Heart right ventricle (tissue), 16 donors: ENCODE measurements around the gene MEN1. TPM values are rescaled to one million over a fixed set of nuclear protein-coding genes. Genes with fewer than 3 reads are reported as not detected.

Experiments used
- ATAC-seq, 8 donors: fragments of 200-7000 bp; cut with Tn5 transposase; one replicate each; pipeline ENCODE4 v1.9.1; 2020; ENCODE audit warnings: mild to moderate bottlenecking in 8 of 8, moderate library complexity in 8 of 8, moderate number of reproducible peaks in 1 of 8
- DNase-seq, 2 donors: peaks; one replicate each; pipeline ENCODE4 v3.0.0-alpha.2; 2020
- H3K27ac ChIP-seq, 10 donors: fragments of 200-600 bp; sonication (generic) in 2 of 10; one replicate each; pipeline versions ENCODE4 v1.5.0 to v1.8.0; 2020 to 2022; ENCODE audit warnings: mild to moderate bottlenecking in 3 of 10
- H3K27me3 ChIP-seq, 7 donors: fragments of 200-600 bp; one replicate each; pipeline ENCODE4 v1.8.0; 2021 to 2022; ENCODE audit warnings: mild to moderate bottlenecking in 2 of 7
- H3K36me3 ChIP-seq, 9 donors: fragments of 200-600 bp; sonication (generic) in 1 of 9; one replicate each; pipeline versions ENCODE4 v1.5.0 to v1.8.0; 2020 to 2022; ENCODE audit warnings: mild to moderate bottlenecking in 2 of 9
- H3K4me1 ChIP-seq, 9 donors: fragments of 200-600 bp; sonication (generic) in 1 of 9; one replicate each; pipeline versions ENCODE4 v1.5.0 to v1.8.0; 2020 to 2022; ENCODE audit warnings: mild to moderate bottlenecking in 4 of 9
- H3K4me3 ChIP-seq, 10 donors: fragments of 200-600 bp; sonication (generic) in 2 of 10; one replicate each; pipeline versions ENCODE4 v1.5.0 to v1.8.0; 2020 to 2022; ENCODE audit warnings: mild to moderate bottlenecking in 7 of 10, moderate library complexity in 2 of 10
- H3K9me3 ChIP-seq, 11 donors: fragments of 200-600 bp in 10 of 11; sonication (generic) in 2 of 11; one replicate each; pipeline versions ENCODE4 v1.5.0 to v1.8.0; 2013 to 2022; ENCODE audit warnings: mild to moderate bottlenecking in 2 of 11, control low read depth in 1 of 11, moderate library complexity in 1 of 11
- WGBS, 2 donors: extraction: QIAGEN DNeasy Blood & Tissue Kit; methylation state at CpG; one replicate each; pipeline ENCODE4 v1.1.7; 2013; ENCODE audit warnings: inconsistent platforms in 1 of 2; 5-methylcytosine and 5-hydroxymethylcytosine counted together
- intact Hi-C, 10 donors: fragments of 100-400 bp; cut with DNase I; formaldehyde crosslinking; loops; one replicate each; pipeline versions ENCODE4 v1.11.1 to v1.14.2; 2022
- polyA plus RNA-seq, 2 donors: library from polyadenylated mRNA; stranded (reverse); fragments of 200-250 nt; gene quantifications; one replicate each; pipeline ENCODE4 v1.2.3, GENCODE V29; 2013
- total RNA-seq, 10 donors: library from RNA; stranded (reverse); fragmentation: NEBNext Ultra II Directional in 3 of 10; extraction: Animal tissue kit (Norgen Biotek cat#: 25700) in 3 of 10; gene quantifications; one replicate each; pipeline versions ENCODE4 v1.2.1 to v1.2.4, GENCODE V29; 2021 to 2023
- TF ChIP-seq, protein P1 (sequence below), 9 donors: fragments of 200-600 bp; sonication (generic) in 2 of 9; IDR thresholded peaks; one replicate each; pipeline versions ENCODE4 v1.5.0 to v1.8.0; 2021 to 2022; ENCODE audit warnings: antibody characterized with exemption in 9 of 9, mild to moderate bottlenecking in 5 of 9, moderate library complexity in 1 of 9
- donor health status: Arrhythmogenic right ventricular cardiomyopathy.
- donor health status: ischemic (EF 13 %, LVEDD 7.1; RV severe dilation, severe dysfunction).
- donor health status: healthy with polysubstance abuse.
- donor health status: DM: no; HTN: yes; CAD: no.
- donor health status: DM: no; HTN: no; CAD: no.
- donor health status: ischemic (EF 25% LVEDD 6.9; RV normal size, moderate dysfunction).
- donor health status: ischemic (EF 25% LVEDD 5.7; RV mildly dilated, moderate dysfunction).
- donor health status: healthy.
- donor health status: DM: yes; HTN: yes; CAD: no.
- donor health status: Ischemic cardiomyopathy.
- donor health status: ischemic (EF 35%, LVEDD 5.7; RV mildly dilated, moderate dysfunction).
- donor health status: nonischemic (EF 11% LVEDD 7.7; RV severe dilation, severe dysfunction).
- donor health status: DM: yes; HTN: yes; CAD: no.
- donor health status: PGD.
- donor health status: ischemic (EF 29% LVEDD 5.4; RV normal size, mild dysfunction).
- donor health status: nonischemic (EF 23%, LVEDD 6.1; RV moderate dilation, normal function).

The MEN1 gene
- total and polyA plus RNA-seq, 12 donors, result 5.8 to 12.5 (median 8.7) TPM

DNA sequence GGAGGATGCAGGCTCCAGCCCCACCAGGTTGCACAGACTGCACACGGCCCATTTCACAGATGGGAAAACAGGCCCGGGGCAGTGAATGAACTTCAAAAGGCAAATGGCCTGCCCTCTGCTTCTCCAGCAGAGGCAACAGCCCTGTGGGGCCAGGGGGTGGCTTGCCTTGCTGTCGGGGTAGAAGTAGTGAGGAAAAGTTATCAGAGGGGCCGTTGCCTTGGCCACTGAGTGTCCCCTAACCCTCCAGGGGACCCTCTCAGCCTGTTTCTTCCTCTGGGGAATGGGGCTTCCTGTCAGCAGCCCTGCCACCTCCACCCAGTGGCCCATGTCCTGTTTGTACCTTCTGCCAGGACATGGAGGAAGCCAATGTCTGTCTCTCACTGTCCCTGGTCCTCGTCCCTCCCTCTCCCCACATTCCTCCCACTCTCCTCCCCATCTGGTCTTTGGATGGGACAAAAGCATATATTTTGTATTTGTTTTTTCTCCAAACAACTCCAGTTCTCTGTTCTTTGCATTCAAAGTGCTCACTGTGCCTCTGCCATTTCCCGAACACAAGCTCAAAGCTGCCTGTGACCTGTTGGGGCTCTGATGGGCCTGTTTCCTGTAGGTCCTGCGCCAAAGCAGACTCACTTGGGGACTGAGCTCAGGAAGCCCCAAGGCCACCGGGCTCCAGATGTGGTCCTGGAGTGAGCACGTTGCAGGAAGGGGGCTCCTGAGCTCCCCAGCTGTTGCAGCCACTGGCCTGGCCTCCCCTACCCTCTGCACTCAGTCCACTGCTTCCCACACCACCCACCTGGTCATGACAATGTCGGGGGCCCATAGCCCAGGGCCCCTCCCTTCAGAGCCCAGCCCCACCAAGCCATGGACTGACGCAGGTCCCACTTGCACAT is 16.8 kb downstream of the MEN1 start:
- WGBS, 2 donors, result 48 to 61% methylated on average over 11 of the region's 11 CpGs
- peaks cover 0 to 67% (median 7%) of the 10 kb centered on the region in 9 donors for H3K36me3 ChIP-seq
- H3K27ac ChIP-seq, result peak overlapping the region in 9 of 10 donors; percentile 23 to 80 (median 58)
- H3K9me3 ChIP-seq, result no peaks in the 10 kb centered on the region
- intact Hi-C loops, result no loop called here
- peaks cover 0 to 21% (median 4%) of the 10 kb centered on the region in 9 donors for H3K4me1 ChIP-seq
- peak in 7 of 8 donors; percentile 8 to 45 (median 34) for ATAC-seq
- no peak overlapping the region for H3K4me3 ChIP-seq
- TF ChIP-seq, protein P1, sequence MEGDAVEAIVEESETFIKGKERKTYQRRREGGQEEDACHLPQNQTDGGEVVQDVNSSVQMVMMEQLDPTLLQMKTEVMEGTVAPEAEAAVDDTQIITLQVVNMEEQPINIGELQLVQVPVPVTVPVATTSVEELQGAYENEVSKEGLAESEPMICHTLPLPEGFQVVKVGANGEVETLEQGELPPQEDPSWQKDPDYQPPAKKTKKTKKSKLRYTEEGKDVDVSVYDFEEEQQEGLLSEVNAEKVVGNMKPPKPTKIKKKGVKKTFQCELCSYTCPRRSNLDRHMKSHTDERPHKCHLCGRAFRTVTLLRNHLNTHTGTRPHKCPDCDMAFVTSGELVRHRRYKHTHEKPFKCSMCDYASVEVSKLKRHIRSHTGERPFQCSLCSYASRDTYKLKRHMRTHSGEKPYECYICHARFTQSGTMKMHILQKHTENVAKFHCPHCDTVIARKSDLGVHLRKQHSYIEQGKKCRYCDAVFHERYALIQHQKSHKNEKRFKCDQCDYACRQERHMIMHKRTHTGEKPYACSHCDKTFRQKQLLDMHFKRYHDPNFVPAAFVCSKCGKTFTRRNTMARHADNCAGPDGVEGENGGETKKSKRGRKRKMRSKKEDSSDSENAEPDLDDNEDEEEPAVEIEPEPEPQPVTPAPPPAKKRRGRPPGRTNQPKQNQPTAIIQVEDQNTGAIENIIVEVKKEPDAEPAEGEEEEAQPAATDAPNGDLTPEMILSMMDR (IDR thresholded peaks at IDR 0.05), result no peak
- no peaks in the 10 kb centered on the region for H3K27me3 ChIP-seq
- DNase-seq, result no peak

DNA sequence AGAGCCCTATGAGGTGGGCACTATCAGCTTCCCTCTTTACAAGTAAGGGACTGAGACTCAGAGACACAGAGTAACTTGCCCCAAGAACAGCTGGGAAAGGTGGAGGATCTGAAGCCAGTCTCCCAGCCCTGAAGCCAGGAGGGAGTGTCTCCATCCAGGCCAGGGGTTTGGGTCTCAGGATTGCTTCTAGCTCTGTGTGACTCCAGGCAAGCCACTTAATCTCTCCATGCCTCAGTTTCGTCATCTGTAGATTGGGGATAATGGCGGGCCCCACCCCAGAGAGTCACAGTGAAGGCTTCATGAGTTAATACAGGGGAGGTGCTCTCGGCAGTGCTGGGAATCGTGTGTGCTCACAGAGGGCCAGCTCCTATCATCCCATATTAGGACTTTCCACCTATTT is 17.9 kb downstream of the MEN1 start:
- Histone ChIP-seq H3K36me3 (peaks cover 0 to 66% (median 7%) of the 10 kb centered on the region in 9 donors), H3K27me3 (no peaks in the 10 kb centered on the region), H3K27ac (peak overlapping the region in 1 of 10 donors; percentile 80), H3K4me3 (no peak overlapping the region), H3K9me3 (no peaks in the 10 kb centered on the region), H3K4me1 (peaks cover 0 to 26% (median 4%) of the 10 kb centered on the region in 9 donors)
- no peak for ATAC-seq
- TF ChIP-seq, protein P1 (IDR thresholded peaks at IDR 0.05), result no peak
- 96 to 100% methylated on average over 4 of the region's 4 CpGs for WGBS, 2 donors
- no peak for DNase-seq
- intact Hi-C loops, result no loop called here

DNA sequence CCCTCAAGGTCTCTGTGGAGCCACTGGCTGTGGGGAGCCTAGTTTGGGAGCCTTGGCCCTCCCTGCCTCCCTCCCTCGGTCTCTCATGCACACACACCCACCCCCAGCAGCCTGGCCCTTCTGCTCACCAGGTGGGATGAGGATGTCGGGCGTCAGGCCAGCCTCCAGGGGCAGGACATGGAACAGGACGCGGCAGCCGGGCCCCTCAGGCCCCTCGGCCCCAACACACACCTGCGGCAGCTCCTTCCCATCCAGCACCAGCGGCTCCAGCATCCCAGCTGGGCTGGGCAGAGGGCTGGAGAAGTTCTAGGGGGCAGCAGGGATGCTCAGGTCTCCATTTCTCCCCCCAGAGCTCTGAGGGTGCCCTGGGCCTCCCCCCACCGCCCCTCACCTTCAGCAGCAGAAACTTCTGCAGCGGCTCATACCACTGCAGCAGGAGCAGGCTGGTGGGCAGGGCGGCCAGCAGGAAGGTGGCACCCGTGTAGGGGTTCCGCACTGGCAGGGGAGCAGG is 18.5 kb downstream of the MEN1 start:
- no peaks in the 10 kb centered on the region for H3K27me3 ChIP-seq
- intact Hi-C loops, result no loop called here
- no peak for ATAC-seq
- WGBS, 2 donors, result 92 to 93% methylated on average over 13 to 14 of the region's 14 CpGs
- H3K9me3 ChIP-seq, result no peaks in the 10 kb centered on the region
- TF ChIP-seq, protein P1 (IDR thresholded peaks at IDR 0.05), result no peak
- H3K4me1 ChIP-seq, result peaks cover 0 to 26% (median 4%) of the 10 kb centered on the region in 9 donors
- DNase-seq, result no peak
- H3K27ac ChIP-seq, result no peak overlapping the region
- peaks cover 0 to 60% (median 7%) of the 10 kb centered on the region in 9 donors for H3K36me3 ChIP-seq
- H3K4me3 ChIP-seq, result no peak overlapping the region

DNA sequence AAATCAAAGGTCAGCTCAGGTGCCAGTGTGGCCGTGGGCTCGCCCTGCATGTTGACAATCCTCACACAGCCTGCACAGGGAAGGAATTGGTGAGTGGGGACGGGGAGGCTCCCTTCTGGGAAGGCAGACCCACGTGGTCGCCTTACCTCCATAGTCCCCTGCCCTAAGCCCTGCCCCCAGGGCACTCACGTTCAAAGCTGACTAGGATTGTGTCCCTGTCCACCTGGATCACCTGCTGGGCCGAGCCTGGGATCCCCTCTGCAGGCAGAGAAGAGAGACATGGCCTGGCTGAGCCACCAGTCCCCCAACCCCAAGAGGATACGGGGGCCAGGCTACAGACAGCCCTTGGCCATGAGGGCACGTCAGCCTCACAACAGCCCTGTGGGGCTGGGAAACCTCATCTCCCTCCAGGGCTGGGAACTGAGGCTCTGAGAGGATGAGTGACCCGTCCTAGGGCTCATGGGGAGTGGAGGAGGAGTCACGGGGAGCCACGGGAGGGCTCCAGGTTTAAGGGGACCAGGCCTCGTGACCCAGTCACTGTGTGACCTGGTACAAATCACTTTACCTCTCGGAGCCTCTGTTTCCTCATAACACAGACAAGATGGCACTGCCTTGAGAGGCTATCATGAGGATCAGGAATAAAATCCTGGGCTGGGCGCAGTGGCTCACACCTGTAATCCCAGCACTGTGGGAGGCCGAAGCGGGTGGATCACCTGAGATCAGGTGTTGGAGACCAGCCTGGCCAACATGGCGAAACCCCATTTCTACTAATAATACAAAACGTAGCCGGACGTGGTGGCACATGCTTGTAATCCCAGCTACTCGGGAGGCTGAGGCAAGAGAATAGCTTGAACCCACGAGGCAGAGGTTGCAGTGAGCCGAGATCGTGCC is 19.9 kb downstream of the MEN1 start:
- TF ChIP-seq, protein P1 (IDR thresholded peaks at IDR 0.05), result no peak
- intact Hi-C loops, result no loop called here
- Histone ChIP-seq H3K36me3 (peaks cover 0 to 50% (median 7%) of the 10 kb centered on the region in 9 donors), H3K4me3 (no peak overlapping the region), H3K9me3 (no peaks in the 10 kb centered on the region), H3K27me3 (no peaks in the 10 kb centered on the region), H3K4me1 (peaks cover 0 to 26% (median 4%) of the 10 kb centered on the region in 9 donors), H3K27ac (no peak overlapping the region)
- 92 to 94% methylated on average over 25 of the region's 25 CpGs for WGBS, 2 donors
- no peak for ATAC-seq
- no peak for DNase-seq
